Subcutaneous adipose tissue (tissue), 4 donors: ENCODE results near the gene SLC27A5. TPM values are rescaled to one million over a fixed set of nuclear protein-coding genes. Genes with fewer than 3 reads are reported as not detected.

Experiments used
- total RNA-seq, 4 donors: library from RNA; depleted of rRNA; stranded (reverse); fragments of >200 nt; gene quantifications; one replicate each; pipeline ENCODE4 v1.1.0, GENCODE V29; 2016
- TF ChIP-seq, protein P1 (sequence below): fragments of 450-650 bp; IDR thresholded peaks from one replicate; pipeline ENCODE4 v1.5.1; 2016; ENCODE audit warnings: low read depth, mild to moderate bottlenecking, control low read depth, antibody characterized with exemption, moderate library complexity

The SLC27A5 gene
- total RNA-seq, 4 donors from 2014 or later = 4.2 to 13.4 (median 7.2) TPM

DNA sequence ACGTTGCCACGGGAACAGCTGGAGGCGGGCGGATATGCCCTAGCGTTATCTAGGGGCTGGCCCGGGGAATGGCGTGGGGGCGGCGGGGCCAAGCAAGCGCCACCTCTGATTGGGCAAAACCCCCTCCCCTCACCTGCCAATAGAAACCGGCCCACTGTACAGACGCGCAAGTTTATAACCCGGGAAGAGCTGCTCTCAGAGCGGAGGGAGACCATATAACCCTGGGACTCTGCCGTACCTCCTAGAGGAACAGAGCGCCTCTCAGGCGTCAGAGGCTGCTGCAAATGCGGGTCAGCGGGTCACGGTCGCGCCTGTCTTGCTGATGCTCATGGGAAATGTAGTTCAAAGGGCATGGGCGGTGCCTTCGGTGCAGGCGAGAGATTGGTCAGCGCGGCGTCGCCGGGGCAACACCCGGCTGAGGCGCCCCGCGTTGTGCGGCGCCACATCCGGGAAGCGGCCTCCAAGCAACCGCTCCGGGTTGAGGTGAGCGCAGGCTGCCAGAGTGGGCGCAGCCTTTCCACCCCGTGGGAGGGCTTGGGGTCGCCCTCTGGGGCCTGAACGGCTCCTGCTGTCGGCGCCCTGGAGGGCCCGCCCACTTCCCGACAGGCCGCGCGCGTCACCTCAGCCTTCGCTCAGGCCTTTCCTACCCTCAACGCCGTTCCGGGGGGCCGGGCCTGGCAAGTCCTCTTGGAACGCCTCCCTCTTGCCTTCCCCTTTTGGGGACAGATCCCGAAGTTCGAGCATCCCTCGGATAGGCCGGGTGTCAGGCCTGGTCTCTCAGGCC lies 35.9 kb downstream of the SLC27A5 start, which contains the start of gene ZNF446:
ZNF446 (plus strand) TSS at position 639 of the 784 bp plus-strand sequence. CDS start 867 bp downstream, outside the sequence.
- TF ChIP-seq, protein P1, sequence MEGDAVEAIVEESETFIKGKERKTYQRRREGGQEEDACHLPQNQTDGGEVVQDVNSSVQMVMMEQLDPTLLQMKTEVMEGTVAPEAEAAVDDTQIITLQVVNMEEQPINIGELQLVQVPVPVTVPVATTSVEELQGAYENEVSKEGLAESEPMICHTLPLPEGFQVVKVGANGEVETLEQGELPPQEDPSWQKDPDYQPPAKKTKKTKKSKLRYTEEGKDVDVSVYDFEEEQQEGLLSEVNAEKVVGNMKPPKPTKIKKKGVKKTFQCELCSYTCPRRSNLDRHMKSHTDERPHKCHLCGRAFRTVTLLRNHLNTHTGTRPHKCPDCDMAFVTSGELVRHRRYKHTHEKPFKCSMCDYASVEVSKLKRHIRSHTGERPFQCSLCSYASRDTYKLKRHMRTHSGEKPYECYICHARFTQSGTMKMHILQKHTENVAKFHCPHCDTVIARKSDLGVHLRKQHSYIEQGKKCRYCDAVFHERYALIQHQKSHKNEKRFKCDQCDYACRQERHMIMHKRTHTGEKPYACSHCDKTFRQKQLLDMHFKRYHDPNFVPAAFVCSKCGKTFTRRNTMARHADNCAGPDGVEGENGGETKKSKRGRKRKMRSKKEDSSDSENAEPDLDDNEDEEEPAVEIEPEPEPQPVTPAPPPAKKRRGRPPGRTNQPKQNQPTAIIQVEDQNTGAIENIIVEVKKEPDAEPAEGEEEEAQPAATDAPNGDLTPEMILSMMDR = no peak

DNA sequence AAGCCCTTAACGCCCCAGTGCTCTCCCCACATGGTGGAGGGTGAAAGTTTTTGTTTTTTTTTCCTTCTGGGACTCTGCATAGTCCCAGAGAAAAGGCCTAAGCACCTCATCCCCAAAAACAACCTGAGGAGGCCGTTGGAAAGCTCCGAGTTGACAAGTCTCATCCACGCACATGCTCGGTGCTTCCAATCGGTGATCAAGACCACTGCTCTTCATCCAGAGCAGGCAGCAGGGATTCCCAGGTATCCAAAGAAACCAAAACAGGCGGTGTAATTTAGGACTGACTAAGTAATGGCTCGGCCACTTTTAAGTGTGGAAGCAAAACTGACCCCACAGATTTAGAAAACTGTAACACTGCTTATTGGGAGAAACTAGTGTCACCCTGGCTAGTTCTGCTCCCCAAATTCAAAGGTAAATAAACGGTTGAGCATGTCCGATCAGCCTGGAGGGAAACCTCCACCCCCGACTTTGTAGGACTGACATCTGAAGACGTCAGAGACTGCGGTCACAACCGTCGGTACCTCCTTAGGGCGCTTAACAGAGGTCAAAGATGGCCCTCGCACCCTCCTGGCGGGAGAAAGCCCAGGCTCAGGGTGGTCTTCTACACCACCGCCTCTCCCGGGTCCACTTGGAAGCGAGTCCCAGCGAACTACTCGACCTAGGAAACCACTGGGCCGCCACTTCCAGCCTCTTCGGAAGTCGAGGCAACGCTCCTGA lies 36.6 kb downstream of the SLC27A5 start:
- TF ChIP-seq, protein P1 = no peak

DNA sequence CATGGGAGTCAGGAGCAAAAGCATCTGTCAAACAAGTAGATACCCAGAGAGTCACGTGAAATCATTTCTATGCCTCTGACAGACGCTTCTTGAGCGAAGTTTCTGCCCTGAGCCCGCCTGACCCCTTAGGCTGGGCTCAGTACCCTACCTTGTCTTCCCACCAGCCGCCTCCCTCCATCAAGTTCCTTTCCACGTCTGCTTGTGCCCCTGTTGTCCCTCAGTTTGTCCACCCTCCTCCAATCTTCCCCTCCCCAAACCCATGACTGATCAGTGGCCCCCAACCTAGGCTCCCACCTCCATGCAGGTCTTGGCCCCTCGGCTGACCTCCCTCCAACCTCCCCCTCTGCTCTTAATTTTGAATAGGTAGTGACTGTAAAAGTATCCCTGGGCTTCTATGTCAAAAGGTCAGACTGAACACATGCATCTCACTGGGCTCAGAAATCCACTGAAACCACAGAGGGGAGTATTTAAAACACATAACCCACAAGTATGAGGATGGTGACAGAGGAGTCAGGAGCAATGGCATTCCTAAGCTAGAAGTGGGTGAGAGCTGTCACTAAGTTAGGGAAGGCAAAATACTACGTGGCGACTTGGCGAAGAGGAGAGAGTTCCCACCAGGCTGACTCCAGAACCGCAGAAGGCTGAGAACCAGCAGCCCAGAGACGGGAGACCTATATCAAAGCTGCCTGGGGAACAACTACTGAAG lies 37.3 kb downstream of the SLC27A5 start:
- TF ChIP-seq, protein P1 = no peak

DNA sequence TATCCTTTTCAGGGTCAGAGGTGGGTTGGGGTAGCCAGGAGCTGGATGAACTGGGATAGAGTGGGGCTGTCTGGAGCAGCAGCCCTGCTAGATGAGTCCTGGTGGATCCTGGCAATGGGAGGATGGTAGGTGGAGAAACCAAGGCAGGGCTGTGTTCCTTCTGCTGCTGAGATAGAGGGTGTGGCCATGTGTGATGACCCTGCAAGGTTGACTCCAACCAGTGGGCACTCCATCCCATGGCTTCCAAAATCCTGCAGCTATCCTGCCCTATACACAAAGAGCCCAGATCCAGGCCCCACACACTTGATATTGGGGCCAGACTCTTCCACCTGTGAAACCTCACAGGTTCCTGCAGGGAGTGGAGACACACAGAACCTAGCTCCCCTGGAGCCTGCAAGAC lies 38.0 kb downstream of the SLC27A5 start:
- TF ChIP-seq, protein P1 = no peak

DNA sequence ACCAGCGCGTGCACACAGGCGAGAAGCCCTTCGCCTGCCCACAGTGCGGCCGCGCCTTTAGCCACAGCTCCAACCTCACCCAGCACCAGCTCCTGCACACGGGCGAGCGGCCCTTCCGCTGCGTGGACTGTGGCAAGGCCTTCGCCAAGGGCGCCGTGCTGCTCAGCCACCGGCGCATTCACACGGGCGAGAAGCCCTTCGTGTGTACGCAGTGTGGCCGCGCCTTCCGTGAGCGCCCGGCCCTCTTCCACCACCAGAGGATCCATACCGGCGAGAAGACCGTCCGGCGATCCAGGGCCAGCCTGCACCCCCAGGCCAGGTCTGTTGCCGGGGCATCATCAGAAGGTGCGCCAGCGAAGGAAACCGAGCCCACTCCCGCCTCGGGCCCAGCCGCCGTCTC lies 40.1 kb downstream of the SLC27A5 start:
- TF ChIP-seq, protein P1 = no peak

DNA sequence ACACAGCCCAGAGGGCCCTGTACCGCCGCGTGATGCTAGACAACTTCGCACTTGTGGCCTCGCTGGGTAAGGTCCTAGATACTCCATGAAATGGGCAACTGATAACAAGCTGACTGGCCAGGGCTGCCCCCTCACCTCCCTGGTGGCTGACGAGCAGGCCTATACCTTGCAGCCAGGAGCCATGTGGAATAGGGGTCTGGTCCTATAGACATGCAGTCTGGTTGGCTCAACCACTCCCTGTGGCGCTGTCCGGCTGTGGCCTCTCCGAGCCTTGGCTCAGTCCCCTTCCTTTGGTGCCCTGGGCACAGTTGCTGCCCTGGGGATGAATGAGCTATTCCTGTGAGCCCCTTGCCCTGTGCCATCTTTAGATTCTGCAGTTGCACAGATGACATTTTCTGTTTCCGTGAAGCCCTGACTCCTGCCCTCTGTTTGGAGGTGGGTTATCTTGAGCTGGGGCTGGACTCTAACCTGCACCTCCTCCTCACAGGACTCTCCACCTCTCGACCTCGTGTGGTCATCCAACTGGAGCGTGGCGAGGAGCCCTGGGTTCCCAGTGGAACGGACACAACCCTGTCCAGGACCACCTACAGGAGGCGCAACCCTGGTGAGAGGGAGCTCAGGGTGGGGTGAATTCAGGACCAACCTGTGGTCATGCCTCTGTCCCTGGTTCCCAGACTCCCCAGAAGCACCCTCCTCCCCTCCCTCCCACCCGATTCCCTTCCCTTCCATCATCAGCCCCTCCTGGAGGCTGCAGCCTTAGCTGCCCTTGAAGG lies 42.4 kb downstream of the SLC27A5 start:
- TF ChIP-seq, protein P1 = no peak
